ENCODE measurements around the gene GALNT14.
A peak's percentile ranks its signal among the peaks of the same experiment; 100 is the strongest.

Gene GALNT14

DNA sequence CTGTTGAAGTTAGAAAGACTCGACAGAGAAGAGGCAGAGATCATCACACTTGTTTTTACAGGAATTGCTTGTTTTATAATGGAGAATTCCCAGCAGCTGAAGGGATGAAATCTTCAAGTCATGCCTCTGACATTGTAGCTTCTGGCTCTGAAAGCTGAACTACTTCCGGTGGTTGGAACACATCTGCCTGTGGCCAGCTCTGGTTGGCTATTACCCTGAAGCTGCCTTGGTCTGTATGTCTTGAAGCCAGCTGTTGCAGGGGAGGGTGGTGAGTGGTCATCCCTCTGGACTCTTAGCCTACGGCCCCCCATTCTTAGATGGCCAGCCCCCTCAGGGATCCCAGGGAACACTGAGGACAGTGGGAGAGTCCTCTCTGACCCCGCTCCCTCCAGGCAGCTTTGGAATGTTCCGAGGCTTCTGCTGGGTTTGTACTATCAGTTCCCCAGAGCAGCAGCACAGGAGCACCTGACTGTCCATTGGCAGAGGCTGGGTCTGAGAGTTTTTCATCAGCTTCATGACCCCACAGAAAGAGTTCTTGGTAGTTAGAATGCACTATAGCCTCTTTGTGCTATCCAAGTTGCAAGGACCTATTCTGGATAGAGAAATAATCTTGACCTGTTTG, 243.6 kb downstream of the GALNT14 start:
- no peak for DNase-seq (ENCODE audit: low read depth in 2 of 2)

DNA sequence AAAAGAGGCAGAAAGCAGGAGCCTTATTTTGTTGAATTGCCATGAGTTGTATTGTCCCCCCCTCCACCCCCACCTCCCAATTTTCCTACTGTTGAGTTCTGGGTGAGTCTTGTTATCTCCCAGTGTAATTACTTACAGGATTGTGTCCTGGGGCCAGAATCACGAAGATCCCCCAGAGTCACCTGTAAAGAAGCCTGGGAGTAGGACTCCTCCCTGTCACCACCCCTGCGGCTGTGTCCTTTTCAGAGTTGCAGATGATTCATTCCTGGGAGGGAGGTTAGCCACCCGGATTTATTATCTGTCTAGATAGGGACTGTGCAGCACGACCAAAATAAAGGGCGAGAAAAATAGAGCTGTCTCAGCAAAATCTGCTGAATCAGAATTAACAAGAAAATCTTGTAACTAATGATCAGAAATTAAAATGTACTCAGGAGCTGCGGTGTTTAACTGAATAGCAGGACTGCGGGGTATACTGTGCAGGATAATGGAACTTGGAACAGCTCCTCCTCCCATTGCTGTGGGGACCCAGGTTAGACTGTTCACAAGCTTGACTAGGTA, 249.3 kb downstream of the GALNT14 start:
- DNase-seq (ENCODE audit: low read depth in 2 of 2): no peak

DNA sequence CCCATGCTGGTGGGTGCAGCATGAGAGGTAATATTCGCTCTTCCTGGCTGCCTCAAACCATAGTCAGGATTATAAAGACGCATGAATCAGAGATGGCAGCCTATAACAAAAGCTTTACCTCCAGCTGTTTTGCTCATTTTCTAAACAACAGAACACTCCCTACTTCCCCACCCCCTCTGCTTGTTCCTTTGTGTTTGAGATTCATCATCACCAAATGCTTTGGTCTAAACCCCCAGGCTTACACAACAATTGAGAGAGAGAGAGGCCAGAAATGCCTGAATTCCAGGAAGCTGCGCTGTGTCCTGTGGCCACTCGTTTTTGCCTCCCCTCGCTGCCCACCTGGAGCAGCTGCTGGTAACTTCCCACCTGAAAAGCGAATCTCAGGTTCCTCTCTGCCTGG, 252.2 kb downstream of the GALNT14 start:
- no peak for DNase-seq (ENCODE audit: low read depth in 2 of 2)

DNA sequence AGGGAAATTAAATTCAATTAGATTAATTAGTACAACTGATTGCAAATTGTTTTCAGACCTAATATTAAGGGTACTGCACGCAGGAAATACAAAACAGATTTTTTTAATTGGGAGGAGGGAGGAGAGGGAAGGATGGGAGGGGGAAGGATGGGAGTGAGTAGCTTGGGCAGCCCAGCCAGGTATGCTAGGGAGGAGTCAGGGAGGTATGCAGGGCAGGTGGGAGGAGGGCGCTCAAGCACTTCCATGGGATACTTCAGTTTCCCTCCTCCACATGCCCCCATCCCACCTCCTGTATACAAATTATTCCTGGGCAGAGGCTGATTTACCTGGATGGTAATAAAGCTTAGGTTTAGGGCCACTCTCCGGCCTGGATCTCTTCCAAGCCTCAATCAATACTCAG, 254.4 kb downstream of the GALNT14 start:
- DNase-seq (ENCODE audit: low read depth in 2 of 2): no peak

DNA sequence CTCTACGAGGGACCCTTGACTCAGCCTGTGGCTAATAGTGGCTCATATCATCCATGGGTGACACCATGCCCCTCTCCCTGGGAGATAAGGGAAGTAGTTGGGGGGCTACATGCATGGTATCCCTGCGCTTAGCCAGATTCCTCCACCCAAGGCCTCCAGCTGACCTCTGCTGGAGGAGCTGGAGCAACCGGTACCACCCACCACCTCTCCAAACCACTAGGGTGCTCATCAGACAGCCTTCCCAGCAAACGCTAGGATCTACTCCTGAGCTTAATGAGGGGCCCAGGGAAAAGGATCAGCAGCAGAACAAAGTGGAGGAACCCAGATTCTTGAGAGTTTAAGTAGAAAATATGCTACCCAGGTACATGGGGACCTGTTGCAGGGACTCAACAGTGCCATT, 255.1 kb downstream of the GALNT14 start:
- no peak for DNase-seq (ENCODE audit: low read depth in 2 of 2)

DNA sequence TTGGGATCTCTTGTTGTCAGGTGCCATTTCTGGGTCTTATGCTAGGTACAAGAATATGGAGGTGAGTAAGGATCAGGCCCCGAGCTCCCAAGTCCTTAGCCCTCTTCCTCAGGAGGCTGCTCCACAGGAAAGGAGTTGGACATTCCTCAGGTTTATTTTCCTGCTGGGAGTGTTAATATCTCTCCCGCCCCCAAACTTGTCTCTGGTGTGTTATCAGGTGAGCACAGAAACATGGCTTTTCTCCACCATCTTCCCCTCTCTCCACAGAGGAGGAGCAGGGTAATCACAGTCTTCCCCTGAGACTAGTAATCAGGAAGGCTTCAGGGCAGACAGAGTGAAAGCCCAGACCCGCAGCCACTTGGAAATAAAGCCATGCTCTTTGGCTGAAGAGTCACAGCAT, 257.7 kb downstream of the GALNT14 start:
- DNase-seq (ENCODE audit: low read depth in 2 of 2): no peak

DNA sequence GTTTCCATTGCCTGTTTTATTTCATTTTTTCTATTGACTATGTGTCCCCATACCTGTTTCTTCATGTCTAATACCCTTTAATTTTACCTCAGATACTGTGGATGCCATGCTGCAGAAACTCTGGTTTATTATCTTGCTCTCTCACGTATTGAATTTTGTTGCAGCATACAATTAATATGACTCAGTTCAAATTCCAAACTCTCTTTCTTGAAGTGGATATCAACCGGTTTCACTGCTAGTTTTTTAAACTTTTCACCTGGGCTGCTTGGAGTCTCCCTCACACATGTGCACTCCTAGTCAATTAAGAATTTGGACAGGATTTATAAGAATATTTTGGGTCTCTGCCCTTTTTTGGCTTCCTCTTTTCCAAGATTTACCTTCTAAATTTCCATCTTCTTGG, 260.4 kb downstream of the GALNT14 start:
- DNase-seq (ENCODE audit: low read depth in 2 of 2): no peak

DNA sequence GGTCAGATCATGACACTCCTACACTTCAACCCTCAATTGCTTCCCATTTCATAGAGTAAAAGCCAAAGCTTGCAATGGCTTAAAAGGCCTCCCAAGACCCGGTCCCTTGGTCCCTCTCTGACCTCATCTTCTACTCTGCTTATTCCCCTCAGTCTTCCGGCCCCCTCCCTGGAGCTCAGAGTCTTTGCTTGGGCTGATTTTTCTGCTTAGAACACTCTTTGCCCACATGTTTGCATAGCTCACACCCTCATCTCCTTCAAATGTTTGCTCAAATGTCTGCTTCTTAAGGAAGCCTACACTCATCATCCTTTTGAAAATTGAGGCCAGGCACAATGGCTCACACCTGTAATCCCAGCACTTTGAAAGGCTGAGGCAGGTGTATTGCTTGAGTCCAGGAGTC, 265.4 kb downstream of the GALNT14 start:
- no peak for DNase-seq (ENCODE audit: low read depth in 2 of 2)

DNA sequence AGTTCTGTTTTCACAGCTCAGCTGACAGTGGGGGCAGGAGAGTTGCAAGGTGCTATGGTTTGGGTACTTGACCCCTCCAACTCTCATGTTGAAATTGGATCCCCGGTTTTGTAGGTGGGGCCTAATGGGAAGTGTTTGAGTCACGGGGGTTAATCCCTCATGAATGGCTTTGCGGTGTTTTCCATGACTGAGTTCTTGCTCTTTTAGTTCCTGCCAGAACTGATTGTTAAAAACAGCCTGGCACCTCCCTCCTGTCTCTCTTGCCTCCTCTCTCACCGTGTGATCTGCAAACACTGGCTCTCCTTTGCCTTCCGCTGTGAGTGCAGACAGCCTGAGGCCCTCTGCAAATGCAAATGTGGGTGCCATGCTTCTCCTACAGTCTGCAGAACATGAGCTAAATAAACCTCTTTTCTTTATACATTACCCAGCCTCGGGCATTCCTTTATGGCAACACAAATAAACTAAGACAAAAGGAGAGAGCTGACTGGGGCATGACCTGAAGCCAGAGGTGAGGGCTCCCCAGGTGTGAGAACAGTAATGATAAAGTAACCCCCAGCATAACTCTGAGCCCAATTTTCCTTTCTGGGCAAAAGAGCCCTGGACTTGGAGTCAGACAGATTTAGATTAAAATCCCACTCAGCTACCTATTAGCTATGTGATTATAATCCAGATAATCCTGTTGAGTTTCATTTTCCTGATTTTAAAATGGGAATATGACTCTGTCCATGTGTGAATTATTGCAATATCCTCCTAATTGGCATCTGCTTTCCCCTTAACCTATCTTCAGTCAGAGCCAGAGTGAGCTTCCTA, 266.1 kb downstream of the GALNT14 start:
- no peak for DNase-seq (ENCODE audit: low read depth in 2 of 2)

DNA sequence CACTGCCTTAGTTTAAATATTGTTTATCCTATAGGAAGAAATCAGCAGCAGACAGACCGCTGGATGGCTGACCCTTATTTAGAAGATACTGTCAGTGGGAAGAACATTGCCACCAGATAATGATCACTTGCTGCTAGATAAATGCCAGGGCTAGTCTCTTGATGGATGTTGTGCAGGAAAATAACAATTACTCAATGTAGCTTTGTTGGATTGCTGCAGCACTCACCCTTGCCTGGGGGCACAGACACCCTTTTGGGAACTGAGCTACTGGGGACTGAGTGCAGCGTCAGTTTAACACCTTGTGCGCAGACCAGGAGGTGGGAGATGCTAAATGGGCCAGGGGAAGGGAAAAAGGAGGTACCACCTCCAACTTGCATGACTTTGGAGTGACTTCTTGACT, 266.8 kb downstream of the GALNT14 start:
- no peak for DNase-seq (ENCODE audit: low read depth in 2 of 2)

DNA sequence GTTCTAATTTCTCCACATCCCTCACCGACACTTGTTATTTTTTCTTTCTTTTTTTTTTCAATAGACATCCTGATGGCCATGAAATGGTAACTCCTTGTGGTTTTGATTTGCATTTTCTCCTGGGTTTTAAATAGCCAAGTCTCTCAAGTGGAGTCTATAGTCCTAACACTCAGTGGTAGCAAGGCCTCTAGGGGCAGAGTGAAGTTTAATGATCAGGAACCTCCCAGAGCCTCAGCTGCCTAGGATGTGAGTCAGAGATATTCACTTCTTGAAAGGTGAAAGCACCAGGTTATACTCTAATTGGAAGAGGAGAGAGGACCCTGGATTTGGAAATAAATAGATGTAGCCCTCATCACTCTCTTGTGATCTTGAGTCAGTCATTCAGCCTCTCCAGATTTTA, 268.3 kb downstream of the GALNT14 start:
- no peak for DNase-seq (ENCODE audit: low read depth in 2 of 2)

DNA sequence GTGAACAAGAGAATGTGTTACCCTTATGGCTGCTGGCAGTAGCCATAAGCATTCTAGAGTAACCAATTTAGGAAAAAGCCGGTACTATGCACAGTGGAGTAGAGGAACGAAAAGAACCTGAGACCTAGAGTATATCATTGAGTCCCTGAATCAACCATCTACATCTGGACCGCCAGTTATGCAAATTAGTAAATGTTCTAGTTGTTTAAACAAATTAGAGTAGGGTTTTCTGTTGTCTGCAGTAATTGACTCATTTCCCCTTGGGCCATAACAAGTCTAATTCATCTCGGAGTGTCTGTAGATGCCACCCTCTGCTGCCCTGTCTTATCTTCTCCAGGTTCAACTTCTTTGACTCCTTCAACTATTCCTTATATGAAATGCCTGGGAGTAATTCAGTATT, 270.9 kb downstream of the GALNT14 start:
- DNase-seq (ENCODE audit: low read depth in 2 of 2): no peak

DNA sequence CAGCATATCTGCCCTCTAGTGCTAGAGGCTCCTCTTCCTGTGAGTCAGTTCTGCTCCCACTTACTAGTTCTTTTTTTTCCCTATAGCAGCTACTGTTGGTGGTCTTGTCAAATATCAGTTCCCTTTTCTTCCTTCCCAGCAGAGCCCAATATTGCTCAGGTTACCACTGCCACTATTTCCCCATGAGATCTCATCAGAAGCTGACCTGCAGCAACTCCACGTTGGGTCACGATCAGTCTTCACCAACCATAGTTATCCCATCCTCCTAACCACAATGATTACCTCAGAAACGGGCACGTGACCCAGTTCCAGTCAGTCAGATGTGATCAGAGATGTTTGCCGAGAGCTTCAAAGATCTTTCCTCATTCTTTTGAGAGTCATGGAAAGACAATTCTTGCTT, 271.3 kb downstream of the GALNT14 start:
- no peak for DNase-seq (ENCODE audit: low read depth in 2 of 2)

DNA sequence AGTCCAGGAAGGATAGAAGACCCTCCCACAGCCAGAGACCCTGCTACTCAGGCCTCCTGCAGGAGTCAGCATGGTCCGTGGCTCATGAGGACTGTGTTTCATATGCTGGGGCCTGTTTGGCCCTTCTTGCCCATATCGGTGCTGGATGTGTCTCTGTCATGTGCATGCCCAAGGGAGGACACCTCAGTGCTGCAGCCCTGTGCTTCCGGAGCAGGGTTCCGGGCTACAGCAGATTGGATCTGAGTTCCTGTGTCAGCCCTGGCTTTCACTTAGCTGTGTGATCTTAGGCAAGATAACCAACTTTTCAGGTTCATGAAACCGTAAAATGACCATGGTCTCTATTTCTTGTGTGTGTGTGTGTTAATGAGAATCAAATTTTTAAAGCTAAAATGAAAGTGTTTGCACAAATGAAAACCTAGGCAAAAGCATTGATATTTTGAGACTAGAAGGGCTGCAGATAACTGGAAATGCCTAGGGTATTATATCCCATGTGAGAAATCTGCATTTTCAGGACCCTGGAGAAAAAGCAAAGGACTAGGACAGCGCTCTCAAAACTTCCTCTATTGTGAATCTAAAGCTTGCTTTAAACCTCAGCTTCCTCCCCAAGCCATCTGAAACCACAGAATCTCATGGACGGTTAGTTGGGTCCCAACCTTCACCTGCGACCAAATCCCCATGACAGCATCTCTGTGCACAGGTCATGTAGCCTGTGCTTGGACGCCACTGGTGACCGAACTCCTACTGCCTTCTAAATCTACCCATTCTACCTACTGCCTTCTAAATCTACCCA, 272.2 kb downstream of the GALNT14 start:
- DNase-seq (ENCODE audit: low read depth in 2 of 2): no peak

DNA sequence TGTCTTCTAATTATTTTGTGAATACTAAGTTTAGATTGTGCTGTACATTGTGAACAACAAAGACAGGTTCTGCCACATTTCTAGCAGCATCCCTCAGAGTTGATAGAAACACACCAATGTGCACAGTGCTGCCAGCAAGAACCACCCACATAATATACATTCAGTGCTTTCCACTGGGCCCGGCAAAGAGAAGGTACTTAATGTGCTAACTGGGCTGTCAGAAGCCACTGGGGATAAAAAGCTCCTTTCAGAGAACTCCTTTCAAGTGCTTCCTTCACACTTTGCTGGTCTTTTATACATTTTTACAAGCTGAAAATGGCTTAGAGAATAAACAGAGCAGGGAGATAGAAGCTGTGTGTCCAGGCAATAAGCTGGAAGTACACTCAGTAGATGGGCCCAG, 273.0 kb downstream of the GALNT14 start:
- DNase-seq (ENCODE audit: low read depth in 2 of 2): no peak

DNA sequence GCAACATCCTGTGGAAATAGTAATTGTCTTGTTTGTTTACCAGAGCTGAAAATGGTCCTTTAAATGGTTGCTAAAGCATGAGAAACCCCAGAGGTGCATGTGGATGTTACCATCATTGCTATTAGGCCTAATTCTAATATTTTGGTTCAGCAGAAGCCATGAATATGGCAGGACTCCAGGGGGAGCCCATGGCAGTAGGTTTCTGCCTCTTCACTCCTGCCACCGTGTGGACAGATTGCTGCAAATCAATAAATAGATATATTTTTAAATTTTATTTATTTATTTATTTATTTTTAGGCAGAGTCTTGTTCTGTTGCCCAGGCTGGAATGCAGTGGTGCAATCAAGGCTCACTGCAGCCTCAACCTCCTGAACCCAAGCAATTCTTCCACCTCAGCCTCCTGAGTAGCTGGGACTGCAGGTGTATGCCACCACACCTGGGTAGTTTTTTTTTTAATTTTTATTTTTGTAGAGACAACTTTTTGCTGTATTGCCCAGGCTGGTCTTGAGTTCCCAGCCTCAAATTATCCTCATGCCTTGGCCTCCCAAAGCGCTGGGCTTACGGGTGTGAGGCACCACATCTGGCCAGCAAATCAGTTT, 276.1 kb downstream of the GALNT14 start:
- peak in 1 of 2 donors; percentile 12 for DNase-seq (ENCODE audit: low read depth in 2 of 2)

DNA sequence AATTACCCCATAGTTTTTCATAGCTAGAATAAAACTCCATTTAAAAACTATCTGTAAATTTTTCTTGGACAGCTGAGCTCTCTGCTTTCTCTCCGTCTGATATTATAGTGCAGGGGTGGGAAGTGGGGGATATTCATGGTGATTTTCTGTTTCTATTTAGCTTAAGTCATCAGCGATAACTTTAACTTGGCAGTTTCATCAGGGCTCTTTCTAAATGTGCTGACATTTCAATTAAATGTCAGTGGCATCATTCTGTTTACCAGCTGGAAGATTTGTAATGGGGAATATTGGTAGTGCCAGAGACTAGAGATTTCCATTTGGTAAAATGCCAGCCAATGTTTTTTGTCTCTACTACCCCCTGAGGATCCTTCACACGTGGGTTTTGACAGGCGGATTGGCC, 277.5 kb downstream of the GALNT14 start:
- no peak for DNase-seq (ENCODE audit: low read depth in 2 of 2)
